ENCODE results near the gene PID1. TPM values are rescaled to one million over a fixed set of nuclear protein-coding genes. Genes with fewer than 3 reads are reported as not detected.

Gene PID1
- total RNA-seq, 3 donors from 2014 or later: 13.5 to 60.3 (median 42.0) TPM

DNA sequence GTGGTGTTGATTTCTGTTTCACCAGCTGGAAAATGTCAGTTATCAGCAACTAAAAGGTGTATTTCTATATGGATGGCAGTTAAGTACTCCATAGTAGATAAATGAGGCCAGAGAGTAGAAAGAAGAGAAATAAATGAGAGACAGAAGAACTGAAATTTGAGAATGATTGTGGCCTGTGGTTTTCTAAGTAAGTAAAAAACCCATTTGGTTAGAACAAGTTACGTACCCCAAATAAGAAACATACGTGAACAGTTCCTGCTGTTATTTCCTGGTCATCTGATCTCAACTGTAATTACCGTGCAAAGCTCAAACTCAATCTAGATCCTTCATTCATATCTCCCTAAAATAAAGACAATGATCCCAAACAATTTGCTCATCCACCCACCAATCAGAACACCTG is 181.3 kb downstream of the PID1 start:
- no peak for DNase-seq (ENCODE audit: low spot score in 2 of 2)
- intact Hi-C loops (cut with DNase I; ENCODE audit: low total_unique reads): no loop called here
- no peaks in the 10 kb centered on the region for H3K27me3 ChIP-seq
- no peak overlapping the region for H3K27ac ChIP-seq
- no peak for TF ChIP-seq POLR2A (IDR thresholded peaks at IDR 0.05)
- TF ChIP-seq, protein P1, sequence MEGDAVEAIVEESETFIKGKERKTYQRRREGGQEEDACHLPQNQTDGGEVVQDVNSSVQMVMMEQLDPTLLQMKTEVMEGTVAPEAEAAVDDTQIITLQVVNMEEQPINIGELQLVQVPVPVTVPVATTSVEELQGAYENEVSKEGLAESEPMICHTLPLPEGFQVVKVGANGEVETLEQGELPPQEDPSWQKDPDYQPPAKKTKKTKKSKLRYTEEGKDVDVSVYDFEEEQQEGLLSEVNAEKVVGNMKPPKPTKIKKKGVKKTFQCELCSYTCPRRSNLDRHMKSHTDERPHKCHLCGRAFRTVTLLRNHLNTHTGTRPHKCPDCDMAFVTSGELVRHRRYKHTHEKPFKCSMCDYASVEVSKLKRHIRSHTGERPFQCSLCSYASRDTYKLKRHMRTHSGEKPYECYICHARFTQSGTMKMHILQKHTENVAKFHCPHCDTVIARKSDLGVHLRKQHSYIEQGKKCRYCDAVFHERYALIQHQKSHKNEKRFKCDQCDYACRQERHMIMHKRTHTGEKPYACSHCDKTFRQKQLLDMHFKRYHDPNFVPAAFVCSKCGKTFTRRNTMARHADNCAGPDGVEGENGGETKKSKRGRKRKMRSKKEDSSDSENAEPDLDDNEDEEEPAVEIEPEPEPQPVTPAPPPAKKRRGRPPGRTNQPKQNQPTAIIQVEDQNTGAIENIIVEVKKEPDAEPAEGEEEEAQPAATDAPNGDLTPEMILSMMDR (IDR thresholded peaks at IDR 0.05): no peak
- TF ChIP-seq POLR2AphosphoS5 (IDR thresholded peaks at IDR 0.05): no peak
- H3K4me3 ChIP-seq: no peak overlapping the region
- H3K9me3 ChIP-seq: no peaks in the 10 kb centered on the region
- H3K36me3 ChIP-seq: no peaks in the 10 kb centered on the region
- H3K4me1 ChIP-seq: peaks cover 0 to 4% of the 10 kb centered on the region in 2 donors

DNA sequence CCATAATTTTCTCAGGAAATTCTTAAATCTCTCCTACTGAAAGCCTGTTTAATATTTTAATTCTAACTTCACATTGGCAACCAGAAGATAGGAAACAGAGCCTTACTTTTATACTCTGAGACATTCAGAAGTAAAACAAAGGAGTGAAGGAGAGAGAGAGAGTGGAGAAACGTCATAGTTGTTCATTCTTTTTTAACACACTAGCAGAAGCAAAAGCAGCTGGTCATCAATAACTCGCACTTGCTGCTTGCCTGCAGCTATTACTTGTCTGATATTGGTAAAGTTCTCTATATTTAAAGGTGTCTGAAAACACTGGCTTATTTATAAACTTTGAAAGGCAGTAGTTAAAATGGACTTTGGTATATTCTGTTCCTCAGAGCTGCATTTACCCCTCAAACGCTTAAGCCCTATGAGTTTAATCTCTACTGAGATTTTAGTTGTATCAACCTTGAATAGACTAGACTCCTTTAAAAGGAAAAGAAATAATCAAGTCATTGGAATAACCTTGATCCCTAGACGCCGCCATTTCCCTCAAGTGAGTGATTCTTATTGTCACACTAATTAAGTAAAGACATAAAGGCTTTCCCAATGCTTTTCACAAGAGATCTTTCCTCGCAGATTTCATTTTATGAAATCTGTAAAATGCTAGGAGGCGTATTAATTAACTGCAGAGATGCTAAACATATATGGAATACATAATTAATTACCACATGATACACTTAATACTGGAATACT is 182.0 kb downstream of the PID1 start:
- H3K4me3 ChIP-seq: no peak overlapping the region
- no peaks in the 10 kb centered on the region for H3K36me3 ChIP-seq
- intact Hi-C loops (cut with DNase I; ENCODE audit: low total_unique reads): no loop called here
- H3K27ac ChIP-seq: no peak overlapping the region
- TF ChIP-seq, protein P1 (IDR thresholded peaks at IDR 0.05): no peak
- TF ChIP-seq POLR2A (IDR thresholded peaks at IDR 0.05) (no peak), POLR2AphosphoS5 (IDR thresholded peaks at IDR 0.05) (no peak)
- DNase-seq (ENCODE audit: low spot score in 2 of 2): no peak
- no peaks in the 10 kb centered on the region for H3K9me3 ChIP-seq
- no peaks in the 10 kb centered on the region for H3K27me3 ChIP-seq
- peaks cover 0 to 4% of the 10 kb centered on the region in 2 donors for H3K4me1 ChIP-seq

DNA sequence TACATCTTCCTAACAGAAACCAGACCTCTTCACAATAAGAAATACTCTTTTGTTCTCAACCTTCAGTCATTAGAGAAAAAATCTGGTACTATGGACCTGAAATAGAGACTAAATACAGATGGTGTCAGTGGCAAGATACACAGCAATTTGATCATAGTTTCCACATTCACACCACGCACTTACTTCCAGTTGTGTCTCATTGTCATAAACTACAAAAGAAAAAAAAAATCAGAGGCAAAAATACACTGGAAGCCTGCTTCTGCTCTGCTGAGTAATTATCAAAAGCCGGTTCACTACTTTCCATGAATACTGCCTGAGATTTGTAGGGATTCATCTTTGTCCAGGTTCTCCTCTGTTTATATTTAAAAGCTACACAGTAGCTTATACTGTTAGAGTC is 182.6 kb downstream of the PID1 start:
- Histone ChIP-seq H3K9me3 (no peaks in the 10 kb centered on the region), H3K4me1 (peaks cover 0 to 4% of the 10 kb centered on the region in 2 donors), H3K36me3 (no peaks in the 10 kb centered on the region), H3K27ac (no peak overlapping the region), H3K4me3 (no peak overlapping the region), H3K27me3 (no peaks in the 10 kb centered on the region)
- intact Hi-C loops (cut with DNase I; ENCODE audit: low total_unique reads): no loop called here
- no peak for DNase-seq (ENCODE audit: low spot score in 2 of 2)
- TF ChIP-seq POLR2AphosphoS5 (IDR thresholded peaks at IDR 0.05): no peak
- TF ChIP-seq, protein P1 (IDR thresholded peaks at IDR 0.05): no peak
- no peak for TF ChIP-seq POLR2A (IDR thresholded peaks at IDR 0.05)

DNA sequence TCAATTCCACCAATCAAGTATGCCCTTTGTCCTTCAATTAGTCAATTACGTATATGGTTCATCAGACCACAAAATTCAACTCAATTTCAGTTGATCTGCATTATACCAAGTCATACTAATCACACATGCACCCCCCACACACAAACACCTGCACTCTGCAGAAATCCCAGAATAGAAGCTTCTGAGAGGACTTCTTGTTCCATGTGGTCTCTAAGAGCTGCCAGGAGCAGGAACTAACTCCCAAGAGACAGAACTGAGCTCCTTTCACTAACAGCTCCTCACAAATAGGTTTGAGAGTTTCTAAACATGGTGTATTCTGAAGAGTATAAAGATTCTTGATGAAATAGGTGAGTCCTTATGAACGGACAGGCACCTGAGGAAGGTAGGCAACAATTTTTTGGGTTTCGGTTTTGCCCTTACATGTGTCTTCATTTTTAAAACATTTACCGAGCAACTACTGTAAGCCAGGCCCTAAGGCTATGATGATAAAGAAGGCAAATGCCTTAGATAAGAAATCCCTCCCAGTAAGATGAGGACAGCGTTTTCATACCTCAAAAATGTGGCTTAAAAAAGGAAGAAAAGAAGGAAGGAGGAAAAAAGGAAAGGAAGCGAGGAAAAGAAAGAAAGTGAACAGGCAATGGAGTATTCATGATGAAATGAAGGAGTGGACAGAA is 183.1 kb downstream of the PID1 start:
- Histone ChIP-seq H3K36me3 (no peaks in the 10 kb centered on the region), H3K4me3 (no peak overlapping the region), H3K27ac (no peak overlapping the region), H3K27me3 (no peaks in the 10 kb centered on the region), H3K9me3 (no peaks in the 10 kb centered on the region), H3K4me1 (peaks cover 0 to 4% of the 10 kb centered on the region in 2 donors)
- DNase-seq (ENCODE audit: low spot score in 2 of 2): no peak
- TF ChIP-seq POLR2A (IDR thresholded peaks at IDR 0.05): no peak
- TF ChIP-seq, protein P1 (IDR thresholded peaks at IDR 0.05): no peak
- TF ChIP-seq POLR2AphosphoS5 (IDR thresholded peaks at IDR 0.05): no peak
- intact Hi-C loops (cut with DNase I; ENCODE audit: low total_unique reads): no loop called here

DNA sequence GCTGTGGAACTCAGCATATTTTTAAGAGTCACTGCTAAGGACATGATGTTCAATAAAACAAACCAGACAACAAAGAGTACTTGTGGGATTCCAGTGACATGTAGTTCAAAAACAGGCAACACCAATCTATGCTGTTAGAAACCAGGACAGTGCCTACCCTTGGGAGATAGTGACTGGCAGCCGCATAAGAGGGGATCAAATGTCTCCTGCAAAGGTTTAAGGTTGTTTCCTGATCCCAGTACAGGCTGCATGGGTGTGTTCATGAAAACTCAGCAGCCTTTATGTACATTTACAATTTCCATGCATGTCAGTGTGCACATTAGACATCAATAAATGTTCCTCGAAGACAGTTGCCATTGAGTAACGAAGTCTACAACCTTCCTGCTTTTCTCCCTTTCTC is 183.8 kb downstream of the PID1 start:
- TF ChIP-seq POLR2AphosphoS5 (IDR thresholded peaks at IDR 0.05): no peak
- TF ChIP-seq POLR2A (IDR thresholded peaks at IDR 0.05): no peak
- TF ChIP-seq, protein P1 (IDR thresholded peaks at IDR 0.05): no peak
- intact Hi-C loops (cut with DNase I; ENCODE audit: low total_unique reads): no loop called here
- Histone ChIP-seq H3K27ac (no peak overlapping the region), H3K4me3 (no peak overlapping the region), H3K9me3 (peaks cover 0 to 5% of the 10 kb centered on the region in 2 donors), H3K36me3 (no peaks in the 10 kb centered on the region), H3K4me1 (peaks cover 0 to 4% of the 10 kb centered on the region in 2 donors), H3K27me3 (no peaks in the 10 kb centered on the region)
- DNase-seq (ENCODE audit: low spot score in 2 of 2): no peak
